ENCODE results near the gene GPX5.

DNA sequence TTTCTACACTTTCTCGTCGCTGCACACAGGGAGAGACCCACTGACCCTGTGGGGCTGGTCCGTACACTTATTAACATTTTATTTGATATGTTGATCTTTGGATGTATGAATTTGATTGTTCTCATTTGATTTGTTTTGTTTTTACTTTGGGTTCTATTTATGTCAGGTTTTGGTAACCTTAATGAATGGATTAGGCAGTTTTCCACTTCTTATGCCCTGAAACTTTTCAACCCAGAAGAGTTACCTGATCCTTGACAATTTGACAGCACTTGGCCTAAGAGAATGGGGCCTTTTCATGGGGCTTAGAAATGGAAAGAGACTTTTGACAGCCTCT is 33.7 kb upstream of the GPX5 start:
- TF ChIP-seq ZBTB7A (IDR thresholded peaks at IDR 0.05; ENCODE audit: low read depth): no peak
- TF ChIP-seq, protein P1, sequence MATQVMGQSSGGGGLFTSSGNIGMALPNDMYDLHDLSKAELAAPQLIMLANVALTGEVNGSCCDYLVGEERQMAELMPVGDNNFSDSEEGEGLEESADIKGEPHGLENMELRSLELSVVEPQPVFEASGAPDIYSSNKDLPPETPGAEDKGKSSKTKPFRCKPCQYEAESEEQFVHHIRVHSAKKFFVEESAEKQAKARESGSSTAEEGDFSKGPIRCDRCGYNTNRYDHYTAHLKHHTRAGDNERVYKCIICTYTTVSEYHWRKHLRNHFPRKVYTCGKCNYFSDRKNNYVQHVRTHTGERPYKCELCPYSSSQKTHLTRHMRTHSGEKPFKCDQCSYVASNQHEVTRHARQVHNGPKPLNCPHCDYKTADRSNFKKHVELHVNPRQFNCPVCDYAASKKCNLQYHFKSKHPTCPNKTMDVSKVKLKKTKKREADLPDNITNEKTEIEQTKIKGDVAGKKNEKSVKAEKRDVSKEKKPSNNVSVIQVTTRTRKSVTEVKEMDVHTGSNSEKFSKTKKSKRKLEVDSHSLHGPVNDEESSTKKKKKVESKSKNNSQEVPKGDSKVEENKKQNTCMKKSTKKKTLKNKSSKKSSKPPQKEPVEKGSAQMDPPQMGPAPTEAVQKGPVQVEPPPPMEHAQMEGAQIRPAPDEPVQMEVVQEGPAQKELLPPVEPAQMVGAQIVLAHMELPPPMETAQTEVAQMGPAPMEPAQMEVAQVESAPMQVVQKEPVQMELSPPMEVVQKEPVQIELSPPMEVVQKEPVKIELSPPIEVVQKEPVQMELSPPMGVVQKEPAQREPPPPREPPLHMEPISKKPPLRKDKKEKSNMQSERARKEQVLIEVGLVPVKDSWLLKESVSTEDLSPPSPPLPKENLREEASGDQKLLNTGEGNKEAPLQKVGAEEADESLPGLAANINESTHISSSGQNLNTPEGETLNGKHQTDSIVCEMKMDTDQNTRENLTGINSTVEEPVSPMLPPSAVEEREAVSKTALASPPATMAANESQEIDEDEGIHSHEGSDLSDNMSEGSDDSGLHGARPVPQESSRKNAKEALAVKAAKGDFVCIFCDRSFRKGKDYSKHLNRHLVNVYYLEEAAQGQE (IDR thresholded peaks at IDR 0.05; ENCODE audit: low read depth): no peak
- no peak for TF ChIP-seq YY1 (IDR thresholded peaks at IDR 0.05; ENCODE audit: low read depth)
- TF ChIP-seq RAD21 (IDR thresholded peaks at IDR 0.05; ENCODE audit: low read depth): no peak
- TF ChIP-seq, protein P2, sequence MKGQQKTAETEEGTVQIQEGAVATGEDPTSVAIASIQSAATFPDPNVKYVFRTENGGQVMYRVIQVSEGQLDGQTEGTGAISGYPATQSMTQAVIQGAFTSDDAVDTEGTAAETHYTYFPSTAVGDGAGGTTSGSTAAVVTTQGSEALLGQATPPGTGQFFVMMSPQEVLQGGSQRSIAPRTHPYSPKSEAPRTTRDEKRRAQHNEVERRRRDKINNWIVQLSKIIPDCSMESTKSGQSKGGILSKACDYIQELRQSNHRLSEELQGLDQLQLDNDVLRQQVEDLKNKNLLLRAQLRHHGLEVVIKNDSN (IDR thresholded peaks at IDR 0.05): no peak
- TF ChIP-seq CEBPB (IDR thresholded peaks at IDR 0.05): no peak
- no peak for TF ChIP-seq EP300 (IDR thresholded peaks at IDR 0.05; ENCODE audit: borderline replicate concordance)
- no peak for TF ChIP-seq TAF1 (IDR thresholded peaks at IDR 0.05; ENCODE audit: low read depth)
- TF ChIP-seq, protein P3, sequence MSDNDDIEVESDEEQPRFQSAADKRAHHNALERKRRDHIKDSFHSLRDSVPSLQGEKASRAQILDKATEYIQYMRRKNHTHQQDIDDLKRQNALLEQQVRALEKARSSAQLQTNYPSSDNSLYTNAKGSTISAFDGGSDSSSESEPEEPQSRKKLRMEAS (IDR thresholded peaks at IDR 0.05): no peak
- no peak for TF ChIP-seq CREB1 (IDR thresholded peaks at IDR 0.05; ENCODE audit: low read depth)
- no peak for TF ChIP-seq FOXM1 (IDR thresholded peaks at IDR 0.05; ENCODE audit: borderline replicate concordance, low read depth)
- no peak for TF ChIP-seq EGR1 (IDR thresholded peaks at IDR 0.05)
- no peak for TF ChIP-seq TEAD4 (IDR thresholded peaks at IDR 0.05)
- no peak for TF ChIP-seq NFIC (IDR thresholded peaks at IDR 0.05)
